ENCODE data around the gene MEG3. TPM values are rescaled to one million over a fixed set of nuclear protein-coding genes. Genes with fewer than 3 reads are reported as not detected.

MEG3 gene
- total and polyA plus RNA-seq, 9 of the 15 experiments (the other 6 are each of a cell fraction or from before 2014, with no cell fraction given): 0.10 to 5.3 (median 1.0) TPM; not detected in 1

- TF ChIP-seq UBTF (IDR thresholded peaks at IDR 0.05; ENCODE audit: borderline replicate concordance in 1 of 2, low read depth in 2 of 2, low read length in 2 of 2): peak in 1 of 2 experiments; percentile 44; a peak in 1 of 4 replicates
- TF ChIP-seq SNRNP70 (optimal IDR thresholded peaks at IDR 0.05; ENCODE audit: low read depth, low read length): no peak
- TF ChIP-seq EP400 (IDR thresholded peaks at IDR 0.05): peak; percentile 26; the same call in 1 of the 2 replicates
- no peak for TF ChIP-seq ATF1 (CRISPR knock-in tag; IDR thresholded peaks at IDR 0.05)
- peak; percentile 48; the same call in 1 of the 2 replicates for TF ChIP-seq ATF1 (tag; IDR thresholded peaks at IDR 0.05)
- TF ChIP-seq NUFIP1 (IDR thresholded peaks at IDR 0.05; ENCODE audit: partially characterized antibody): no peak
- no peak for TF ChIP-seq SLC30A9 (CRISPR knock-in tag; IDR thresholded peaks at IDR 0.05)
- TF ChIP-seq TBP (optimal IDR thresholded peaks at IDR 0.05; ENCODE audit: low read depth, low read length): peak; percentile 37
- TF ChIP-seq TFAP4 (CRISPR knock-in tag; IDR thresholded peaks at IDR 0.05; ENCODE audit: borderline replicate concordance): peak; percentile 87
- TF ChIP-seq MBD1 (CRISPR knock-in tag; IDR thresholded peaks at IDR 0.05): no peak
- TF ChIP-seq REST (IDR thresholded peaks at IDR 0.05; ENCODE audit: borderline replicate concordance): 0 out of 2 replicates have a peak, but pooled peaks have one; percentile 29
- TF ChIP-seq REST (CRISPR knock-in tag; IDR thresholded peaks at IDR 0.05; ENCODE audit: low read depth): no peak
- TF ChIP-seq RFX7 (CRISPR knock-in tag; IDR thresholded peaks at IDR 0.05): no peak
- no peak for TF ChIP-seq POLR2H (tag; IDR thresholded peaks at IDR 0.05; ENCODE audit: low read depth)
Observed at GRCh38 chr14:100790502-100791347, 35.2 kb upstream of the MEG3 start (continued).

All from K562 (cell line).